Frontal cortex (tissue), 4 donors: ENCODE data around the gene CSNK1G3. TPM values are rescaled to one million over a fixed set of nuclear protein-coding genes. Genes with fewer than 3 reads are reported as not detected.

Experiments
- DNase-seq, 2 donors: peaks; one replicate each; pipeline ENCODE4 v3.0.0; 2012; ENCODE audit warnings: low spot score in 2 of 2
- FAIRE-seq: peaks from 2 replicates; lab custom pipeline; 2012; peaks lifted over from hg19 to GRCh38; lab: Jason Lieb, UNC
- total RNA-seq: library from RNA; depleted of rRNA; stranded (reverse); fragments of >200 nt; gene quantifications from one replicate; pipeline ENCODE4 v1.2.3, GENCODE V29; 2014
- donor health status: control.
- donor health status: control.
- donor health status: control.

The CSNK1G3 gene
- total RNA-seq, 1 donor from 2014 or later, result 230 TPM

DNA sequence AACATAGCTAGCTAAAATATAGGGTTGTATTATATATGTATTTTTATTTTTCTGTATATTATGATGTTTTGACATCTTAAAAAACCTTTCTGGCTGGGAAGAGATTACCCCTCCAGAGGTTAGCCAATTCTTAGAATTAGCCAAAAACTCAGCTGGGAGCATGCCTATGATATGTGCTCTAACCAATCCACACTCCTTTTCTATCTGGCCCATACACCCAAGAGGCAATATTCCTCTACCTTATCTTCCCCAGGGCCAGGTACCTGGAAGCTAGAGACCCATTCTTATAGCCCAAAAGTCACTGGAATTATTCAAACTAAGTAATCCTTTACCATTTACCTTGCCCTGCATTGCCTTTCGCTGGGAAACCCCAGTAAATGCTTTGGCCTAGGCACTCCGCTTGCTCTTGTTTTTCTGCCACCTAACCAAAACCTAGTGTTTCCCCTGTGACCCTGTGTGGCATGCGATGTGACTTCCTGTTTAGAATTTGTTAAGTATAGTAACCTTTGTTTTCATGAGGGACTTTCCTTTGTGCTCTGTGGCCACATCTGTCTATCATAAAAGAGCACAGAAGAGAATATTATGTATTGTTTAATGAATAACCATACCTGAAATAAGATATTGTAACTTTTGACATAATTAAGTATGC is 37.4 kb downstream of the CSNK1G3 start:
- FAIRE-seq (no peak), DNase-seq (no peak)

DNA sequence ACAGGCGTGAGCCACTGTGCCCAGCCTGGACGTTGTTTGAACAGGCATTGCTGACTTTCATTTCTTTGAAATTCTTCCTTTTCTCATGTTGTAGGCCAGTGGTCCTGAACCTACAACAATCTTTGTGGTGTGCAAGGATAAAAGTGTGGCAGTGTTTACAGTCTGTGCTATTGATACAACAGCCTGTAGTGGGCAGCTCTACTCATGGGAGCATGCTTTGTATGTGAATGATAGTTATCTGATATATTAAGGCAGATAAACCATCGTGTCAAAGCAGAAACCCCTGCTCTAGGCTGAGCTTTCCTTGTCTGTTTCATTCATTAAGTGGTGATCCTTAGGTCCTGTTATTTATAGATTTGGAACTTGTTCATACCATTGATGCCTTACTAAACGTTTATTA is 42.6 kb downstream of the CSNK1G3 start:
- DNase-seq, result no peak
- no peak for FAIRE-seq

DNA sequence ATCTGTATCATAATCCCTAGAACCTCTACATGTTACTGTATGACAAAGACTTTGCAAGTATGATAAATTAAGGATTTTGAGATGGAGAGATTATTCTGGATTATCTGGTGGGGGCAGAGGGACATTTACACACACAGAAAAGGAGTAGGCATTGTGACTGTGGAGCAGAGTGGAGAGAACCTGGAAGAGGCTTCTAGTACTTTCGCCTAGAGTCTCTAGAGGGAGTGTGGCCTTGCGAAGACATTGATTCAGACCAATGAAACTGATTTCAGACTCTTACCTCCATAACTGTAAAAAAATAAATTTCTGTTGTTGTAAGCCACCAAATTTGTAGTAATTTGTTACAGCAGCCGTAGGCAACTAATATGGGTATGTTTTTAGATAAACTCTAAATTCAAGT is 45.9 kb downstream of the CSNK1G3 start:
- FAIRE-seq (no peak), DNase-seq (no peak)

DNA sequence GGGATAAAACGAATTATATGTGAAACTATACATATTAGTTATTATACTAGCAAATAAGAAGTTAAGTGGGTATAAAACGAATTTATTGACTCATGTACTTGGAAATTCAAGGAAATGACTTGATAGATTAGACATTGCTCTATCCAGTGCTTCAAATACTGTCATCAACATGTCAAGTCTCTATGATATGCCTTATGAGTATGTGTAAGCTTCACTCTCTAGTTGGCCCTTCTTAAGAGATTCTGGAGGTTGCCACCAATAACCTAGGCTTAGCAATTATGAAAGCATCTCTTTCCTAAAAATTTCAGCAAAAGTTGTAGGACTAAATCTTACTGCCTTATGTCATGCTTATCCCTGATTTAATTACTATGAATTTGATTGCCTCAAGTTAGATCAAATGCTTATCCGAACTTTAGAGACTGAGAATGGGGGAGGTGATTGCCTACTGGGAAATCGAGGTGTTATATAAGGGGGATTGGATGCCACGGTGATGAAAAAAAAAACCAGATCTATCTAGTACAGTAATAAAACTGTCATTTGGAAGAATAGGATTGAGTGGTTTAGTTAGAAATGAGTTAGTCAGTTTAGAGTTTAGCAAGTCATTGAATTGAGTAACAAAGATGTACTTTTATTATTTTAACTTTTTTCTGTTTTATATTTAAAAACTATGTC is 46.9 kb downstream of the CSNK1G3 start:
- DNase-seq, result no peak
- FAIRE-seq, result no peak

DNA sequence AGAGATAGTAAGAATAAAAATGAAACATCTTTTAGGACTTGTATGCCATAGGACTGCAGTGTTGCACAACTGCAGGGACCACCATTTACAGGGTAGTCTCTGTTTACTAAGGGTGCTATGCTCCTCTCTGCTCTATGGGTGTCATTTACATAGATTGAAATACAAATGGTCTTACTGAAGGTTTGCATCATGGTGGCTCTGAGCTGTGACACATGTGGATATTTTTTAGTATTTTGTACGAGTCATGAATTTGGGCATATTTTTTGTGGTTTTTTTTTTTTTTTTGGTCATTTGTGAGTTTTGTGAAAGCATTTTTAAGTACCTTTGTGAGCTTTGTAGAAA is 47.4 kb downstream of the CSNK1G3 start:
- DNase-seq (no peak), FAIRE-seq (no peak)

DNA sequence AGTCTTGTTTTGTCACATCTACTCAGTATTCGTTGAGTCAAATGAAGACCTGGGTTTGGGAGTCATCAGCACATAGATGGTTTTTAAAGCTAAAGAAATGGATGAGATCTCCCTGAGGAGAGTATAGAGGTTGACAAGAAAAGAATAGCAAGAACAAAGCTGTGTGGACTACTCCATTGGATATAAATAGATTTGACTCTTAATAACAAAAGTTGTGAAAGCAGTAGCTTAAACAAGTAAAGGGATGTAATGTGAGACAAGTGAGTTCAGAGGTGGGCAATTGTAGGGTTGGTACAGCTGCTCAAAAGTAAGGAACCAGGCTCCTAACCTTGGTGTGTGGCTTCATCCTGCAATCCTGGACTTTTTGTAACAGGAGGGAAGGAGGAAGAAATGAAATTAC is 49.3 kb downstream of the CSNK1G3 start:
- DNase-seq (no peak), FAIRE-seq (no peak)

DNA sequence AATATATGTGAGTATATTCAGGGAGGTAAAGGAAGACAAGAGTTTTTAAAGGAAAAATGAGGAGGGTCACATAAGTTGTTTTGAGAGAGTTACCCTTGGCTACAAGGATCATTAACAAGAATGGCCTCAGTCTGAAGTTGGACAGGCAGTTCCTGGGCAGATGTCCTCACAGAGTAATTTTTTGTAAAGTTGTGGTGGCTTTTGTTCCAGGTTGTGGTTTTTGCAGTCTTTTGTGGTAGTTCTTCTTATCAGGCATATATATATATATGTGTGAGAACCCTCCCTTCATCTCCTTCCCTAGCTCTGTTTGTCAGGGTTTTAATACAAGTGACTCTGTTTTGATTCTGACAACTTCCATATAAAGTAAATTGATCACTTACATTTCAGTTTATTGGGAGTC is 60.0 kb downstream of the CSNK1G3 start:
- no peak for DNase-seq
- FAIRE-seq, result no peak

DNA sequence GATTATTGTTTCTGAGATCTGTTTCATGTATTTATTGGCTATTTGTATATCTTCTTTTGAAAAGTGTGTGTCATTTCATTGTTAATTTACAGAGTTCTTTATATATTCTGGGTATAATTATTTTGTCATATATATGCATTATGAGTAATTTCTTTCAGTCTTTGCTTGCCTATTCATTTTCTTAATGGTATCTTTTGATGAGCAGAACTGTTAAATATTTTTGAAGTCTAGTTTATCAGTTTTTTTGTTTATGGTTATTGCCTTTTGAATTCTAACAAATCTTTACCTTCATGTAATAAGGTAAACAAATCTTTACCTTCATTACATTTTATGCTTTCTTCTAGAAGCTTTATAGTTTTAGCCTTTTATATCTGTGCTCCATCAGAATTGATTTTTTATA is 66.4 kb downstream of the CSNK1G3 start:
- no peak for DNase-seq
- peak; percentile 17 for FAIRE-seq

DNA sequence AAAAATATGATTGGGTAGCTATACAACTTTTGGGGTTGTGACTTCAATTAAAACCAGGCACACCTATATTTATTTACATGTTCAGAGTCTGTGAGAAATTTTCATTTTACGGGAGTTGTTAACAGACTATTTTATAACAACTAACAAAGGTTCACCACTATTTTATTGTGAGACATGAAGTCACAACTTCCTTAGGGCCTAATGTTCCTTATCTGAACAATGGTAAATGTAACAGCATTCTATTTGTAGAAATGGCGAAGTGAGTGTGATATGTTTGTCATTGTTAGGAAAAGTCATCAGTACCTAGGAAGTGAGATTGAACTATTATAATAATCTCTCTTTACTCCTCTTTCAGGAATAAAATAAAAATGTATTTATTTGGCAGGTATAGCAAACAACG is 67.4 kb downstream of the CSNK1G3 start:
- DNase-seq (no peak), FAIRE-seq (no peak)

DNA sequence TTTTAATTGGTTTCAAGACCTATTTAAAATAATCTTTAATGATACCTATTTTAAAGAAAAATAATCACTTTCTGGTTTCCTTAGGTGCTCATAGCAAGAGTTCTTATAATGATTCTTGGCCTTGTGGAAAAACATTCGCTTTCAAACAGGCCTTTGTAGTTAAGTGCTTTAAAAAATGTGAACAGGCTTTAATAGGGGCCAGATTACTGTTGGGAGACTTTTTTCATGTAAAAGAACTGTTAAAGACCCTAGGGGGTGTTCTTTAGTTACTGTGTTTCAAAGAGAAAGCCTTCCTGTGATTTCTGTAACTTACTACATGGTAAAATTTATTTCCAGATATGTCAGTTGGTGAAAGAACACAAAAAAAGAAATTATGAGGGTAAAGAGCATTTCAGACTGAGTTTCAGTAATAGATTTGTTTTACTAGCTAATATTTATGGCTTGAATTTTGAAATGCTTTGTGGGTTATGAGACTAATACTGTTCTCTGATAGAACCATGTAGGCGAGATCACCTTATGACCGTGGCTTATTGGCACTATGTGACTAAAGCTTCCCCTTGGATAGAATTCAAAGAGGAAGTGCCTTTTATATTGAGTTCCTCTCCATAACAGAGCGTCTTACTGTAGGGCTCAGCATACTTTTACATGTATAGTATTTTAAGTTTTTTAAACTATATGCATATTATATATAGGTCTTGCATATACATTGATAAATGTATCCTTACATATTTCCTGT is 70.7 kb downstream of the CSNK1G3 start:
- no peak for DNase-seq
- FAIRE-seq, result no peak

DNA sequence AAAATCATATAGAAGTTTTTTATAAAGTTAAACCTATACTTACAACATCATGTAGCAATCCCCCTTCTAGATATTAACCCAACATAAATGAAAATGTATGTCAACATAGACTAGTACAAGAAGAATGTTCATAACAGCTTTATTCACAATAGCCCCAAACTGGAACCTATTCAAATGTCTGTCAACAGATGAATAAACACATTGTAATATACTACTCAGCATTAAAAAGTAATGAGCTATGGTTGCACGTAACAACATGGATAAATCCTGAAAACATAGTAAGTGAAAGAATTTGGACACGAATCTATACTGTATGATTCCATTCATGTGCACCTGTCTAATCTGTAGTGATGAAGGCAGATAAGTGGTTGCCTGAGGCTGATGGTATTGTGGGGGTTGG is 73.9 kb downstream of the CSNK1G3 start:
- FAIRE-seq (no peak), DNase-seq (no peak)

DNA sequence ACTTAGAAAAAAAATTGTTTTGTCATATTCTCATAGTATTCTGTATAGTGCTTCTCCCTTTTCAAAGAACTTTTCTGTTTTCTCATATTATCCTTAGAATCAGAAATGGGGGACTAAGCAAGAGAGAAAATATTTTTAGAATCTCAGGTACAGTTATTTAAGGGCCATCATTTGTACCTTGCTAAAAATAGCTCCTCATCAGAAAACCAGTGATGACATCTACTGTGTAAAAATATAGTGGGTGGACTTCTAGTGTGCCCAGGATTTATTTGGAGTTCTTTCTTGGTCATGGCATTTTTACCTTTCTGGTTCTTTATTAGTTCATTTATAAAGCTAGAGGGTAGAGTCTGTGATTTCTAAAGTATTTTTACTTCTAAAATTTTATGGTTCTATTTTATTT is 82.5 kb downstream of the CSNK1G3 start:
- DNase-seq (no peak), FAIRE-seq (no peak)

DNA sequence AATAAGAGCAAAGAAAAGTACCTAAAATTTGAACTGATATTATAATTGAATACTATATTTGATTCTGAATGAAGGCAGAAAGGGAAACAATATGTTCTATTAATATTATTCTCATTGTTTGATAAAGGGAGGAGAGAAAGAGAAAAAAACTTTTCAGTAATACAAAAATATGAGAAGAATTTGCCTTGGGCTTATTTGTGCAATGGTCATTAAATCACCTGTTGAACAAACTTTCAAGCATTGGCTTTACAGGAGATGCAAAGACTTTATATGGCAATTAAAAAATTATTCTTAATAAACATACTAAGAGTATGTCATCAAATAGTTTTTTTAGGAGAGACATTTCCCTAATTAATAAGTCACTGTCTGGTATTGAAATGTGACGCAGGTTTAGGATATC is 85.0 kb downstream of the CSNK1G3 start:
- no peak for DNase-seq
- FAIRE-seq, result peak; percentile 36

DNA sequence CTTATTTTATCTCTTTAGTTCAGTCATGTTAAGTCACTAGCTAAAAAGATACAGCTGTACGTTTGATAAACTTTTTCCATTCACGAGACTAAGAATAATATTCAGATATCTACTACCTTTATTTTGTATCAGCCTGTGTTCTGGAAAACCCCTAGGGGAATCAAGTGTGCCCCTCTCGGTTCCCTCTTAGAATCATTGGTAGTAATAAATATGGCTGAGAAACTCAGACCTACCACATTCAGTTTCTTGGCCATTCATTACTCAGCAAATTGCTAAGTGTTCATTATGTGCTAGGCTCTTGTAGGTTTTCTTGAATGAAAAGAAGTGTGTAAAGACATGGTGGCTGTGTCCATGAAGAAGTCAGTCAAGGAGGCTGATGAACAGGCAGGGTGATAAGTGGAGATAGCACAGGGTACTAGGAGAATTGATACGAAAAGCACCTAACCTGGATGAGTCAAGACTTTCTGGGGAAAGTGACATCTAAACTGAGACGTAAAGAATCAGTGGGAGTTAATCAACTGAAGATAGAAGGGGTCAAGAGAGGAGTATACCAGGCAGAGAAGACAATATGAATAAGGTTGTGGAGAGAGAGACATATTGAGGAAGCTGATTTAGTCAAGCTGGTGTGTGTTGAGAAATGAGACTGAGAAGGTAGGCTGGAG is 86.2 kb downstream of the CSNK1G3 start:
- FAIRE-seq, result no peak

DNA sequence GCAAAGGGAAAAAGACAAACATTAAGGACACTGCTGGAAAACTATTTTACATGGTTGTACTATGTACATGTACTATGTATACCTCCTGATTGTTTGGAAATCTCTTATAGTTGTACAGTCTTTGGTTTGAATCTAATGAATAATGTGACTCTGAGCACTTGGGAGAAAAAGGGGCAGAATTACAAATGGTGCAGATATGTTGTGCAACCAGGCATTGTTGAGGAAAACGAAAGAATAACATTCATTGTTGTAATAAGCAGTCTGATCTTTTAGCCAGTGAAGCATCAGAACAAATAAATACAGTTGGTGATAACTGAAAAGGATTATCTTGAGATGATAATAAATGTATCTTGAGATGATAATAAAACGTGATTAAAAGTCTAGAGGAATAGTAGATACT is 87.2 kb downstream of the CSNK1G3 start:
- FAIRE-seq, result peak; percentile 49
- DNase-seq, result no peak

More for the DNA sequence above, 86.2 kb downstream of the CSNK1G3 start:
- DNase-seq, result no peak

DNA sequence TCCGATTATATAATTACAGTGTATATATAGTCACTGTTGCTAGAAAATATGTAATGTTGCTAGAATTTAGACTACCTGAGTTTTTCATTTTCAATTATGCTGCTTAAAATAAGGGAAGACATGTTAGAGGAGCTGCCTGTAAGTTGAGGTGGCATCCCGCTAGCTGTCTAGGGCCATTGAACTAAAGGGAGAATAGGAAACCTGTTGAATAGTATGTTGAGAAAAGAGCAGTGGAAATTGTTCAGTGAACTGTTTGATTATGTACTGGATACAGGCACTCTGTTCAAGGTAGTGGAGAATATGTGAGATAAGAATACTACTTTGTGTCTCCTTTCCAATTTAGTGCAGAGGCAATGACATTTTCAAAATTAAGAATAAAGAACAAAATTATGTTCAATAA is 89.6 kb downstream of the CSNK1G3 start:
- no peak for DNase-seq
- FAIRE-seq, result no peak

DNA sequence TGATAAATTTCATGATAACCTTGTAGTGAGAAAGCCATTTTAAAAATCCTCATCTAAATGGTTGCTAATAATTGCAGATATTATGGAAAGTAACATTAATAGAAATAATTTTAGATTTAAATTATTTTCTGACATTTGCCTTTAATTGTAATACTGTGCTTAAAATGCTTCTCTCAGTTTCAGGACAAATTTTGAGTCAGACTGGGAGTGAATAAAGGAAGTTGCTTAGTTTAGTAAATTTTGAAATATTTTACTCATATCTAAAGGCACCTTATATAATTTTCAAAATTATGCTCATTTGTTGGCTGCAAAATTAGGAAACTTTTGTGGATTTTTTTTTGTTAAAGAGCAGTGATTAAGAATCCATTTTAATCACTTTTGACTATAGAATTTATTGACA is 93.8 kb downstream of the CSNK1G3 start:
- FAIRE-seq, result no peak
- no peak for DNase-seq

DNA sequence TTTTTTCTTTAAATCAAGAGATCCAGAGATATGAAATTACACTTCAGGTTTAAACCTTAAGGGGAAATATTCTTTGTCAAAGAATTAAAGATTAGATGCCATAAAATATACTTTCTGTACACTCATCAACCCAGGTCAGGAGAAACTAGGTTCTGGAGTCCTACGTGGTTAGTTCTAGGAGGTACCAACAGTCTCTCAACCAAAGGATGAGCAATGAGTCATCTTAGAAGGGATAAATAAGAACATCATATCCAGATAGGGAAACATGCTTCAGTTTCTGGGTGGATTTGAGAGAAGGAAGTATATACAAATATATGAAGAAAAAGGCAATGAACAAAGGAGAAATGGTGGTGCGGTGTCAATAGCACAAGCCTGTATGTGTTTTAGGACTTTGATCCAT is 98.2 kb downstream of the CSNK1G3 start:
- FAIRE-seq, result no peak
- DNase-seq, result no peak

DNA sequence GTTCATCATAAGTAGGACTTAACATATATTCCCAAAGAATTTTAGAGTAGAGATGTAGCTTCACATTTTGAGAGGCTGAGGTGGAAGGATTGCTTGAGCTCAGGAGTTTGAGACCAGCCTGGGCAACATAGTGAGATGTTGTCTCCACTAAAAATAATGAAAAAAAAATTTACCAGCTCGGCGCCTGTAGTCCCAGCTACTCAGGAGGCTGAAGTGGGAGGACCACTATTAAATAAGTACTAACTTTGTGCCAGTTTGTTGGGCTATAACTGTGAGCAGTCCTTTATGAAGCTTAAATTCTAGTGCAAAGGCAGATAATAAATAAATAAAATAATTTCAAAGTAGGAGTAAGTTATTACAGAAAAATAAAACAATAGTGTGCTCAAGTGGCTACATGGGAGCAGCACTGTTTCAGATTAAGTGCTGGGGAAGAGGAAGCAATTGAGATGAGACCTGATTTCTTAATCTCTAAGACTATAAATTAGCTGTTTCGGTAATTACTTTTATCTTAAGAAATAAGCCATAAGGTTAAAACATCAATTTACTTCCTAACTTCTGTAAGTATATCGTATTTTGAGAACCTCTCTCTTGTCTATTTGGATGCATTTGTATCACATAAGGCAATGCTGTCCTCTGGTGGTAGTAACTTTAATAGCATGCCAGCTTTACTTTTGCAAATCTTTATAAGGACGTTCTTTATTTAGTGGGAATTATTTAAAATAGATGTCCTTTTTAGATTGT is 98.9 kb downstream of the CSNK1G3 start:
- FAIRE-seq (peak; percentile 97), DNase-seq (peak; percentile 10 to 21)

DNA sequence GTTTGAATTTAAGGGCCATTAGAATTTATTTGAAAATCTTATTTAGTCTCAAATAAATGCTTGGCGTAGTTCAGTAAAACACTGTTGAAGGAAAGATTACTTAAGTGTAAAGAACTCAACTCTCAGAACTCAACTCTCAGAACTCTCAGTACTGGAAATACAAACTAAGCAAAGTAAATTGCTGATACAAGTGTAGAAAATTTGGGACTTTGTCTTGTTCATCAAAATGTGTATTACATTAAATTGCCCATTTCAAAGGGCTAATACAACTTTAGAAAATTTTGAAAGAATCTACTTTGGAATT is 99.4 kb downstream of the CSNK1G3 start:
- DNase-seq (no peak), FAIRE-seq (no peak)
